Gastrocnemius medialis (tissue), 4 donors: ENCODE data around the gene KIAA0408. TPM values are rescaled to one million over a fixed set of nuclear protein-coding genes. Genes with fewer than 3 reads are reported as not detected.
A peak's percentile ranks its signal among the peaks of the same experiment; 100 is the strongest.
"Not testable (repeated sequence)": the region's sequence is repeated elsewhere in the genome, so short reads cannot be mapped to it uniquely, and the experiment has no call there.

Experiments
- ATAC-seq, 2 donors: fragments of 150-250 bp; one replicate each; pipeline ENCODE4 v1.9.1; 2016
- DNase-seq, 2 donors: peaks; one replicate each; pipeline ENCODE4 v3.0.0-alpha.2; 2019
- H3K27ac ChIP-seq, 4 donors: fragments of 200-600 bp; sonication (generic); 1 replicate in 1 of 4; 2 replicates in 3 of 4; pipeline ENCODE4 v1.5.1; 2016 to 2018; ENCODE audit warnings: mild to moderate bottlenecking in 2 of 4, moderate library complexity in 1 of 4
- H3K27me3 ChIP-seq, 3 donors: fragments of 200-600 bp; sonication (generic) in 2 of 3; 1 replicate in 1 of 3; 2 replicates in 2 of 3; pipeline versions ENCODE4 v1.5.1 to v1.6.0; 2016 to 2019; ENCODE audit warnings: mild to moderate bottlenecking in 1 of 3, moderate library complexity in 1 of 3
- H3K36me3 ChIP-seq, 2 donors: fragments of 200-600 bp; sonication (generic) in 1 of 2; one replicate each; pipeline ENCODE4 v1.5.1; 2017 to 2018
- H3K4me1 ChIP-seq, 2 donors: fragments of 200-600 bp; sonication (generic) in 1 of 2; one replicate each; pipeline ENCODE4 v1.5.1; 2016 to 2017; ENCODE audit warnings: mild to moderate bottlenecking in 2 of 2
- H3K4me3 ChIP-seq, 4 donors: fragments of 200-600 bp; sonication (generic) in 3 of 4; 1 replicate in 1 of 4; 2 replicates in 3 of 4; pipeline ENCODE4 v1.5.1; 2016 to 2019; ENCODE audit warnings: mild to moderate bottlenecking in 2 of 4
- H3K9me3 ChIP-seq, 3 donors: fragments of 200-600 bp; sonication (generic) in 2 of 3; 1 replicate in 1 of 3; 2 replicates in 2 of 3; pipeline ENCODE4 v1.5.1; 2016 to 2019
- CTCF ChIP-seq, 5 experiments: fragments of 450-650 bp in 3 of 5; fragments of 200-600 bp in 2 of 5; sonication (generic) in 2 of 5; IDR thresholded peaks in 4 of 5; conservative IDR thresholded peaks in 1 of 5; 1 replicate in 4 of 5; 2 replicates in 1 of 5; pipeline ENCODE4 v1.5.1; 2016 to 2019; ENCODE audit warnings: antibody characterized with exemption in 5 of 5, mild to moderate bottlenecking in 3 of 5, moderate library complexity in 3 of 5
- POLR2A ChIP-seq, 2 donors: fragments of 450-650 bp; IDR thresholded peaks; one replicate each; pipeline ENCODE4 v1.6.1; 2017; ENCODE audit warnings: antibody characterized with exemption in 2 of 2, mild to moderate bottlenecking in 2 of 2, moderate library complexity in 2 of 2
- in situ Hi-C, 4 donors: fragments of 200-750 bp; cut with MboI; loops; one replicate each; pipeline versions ENCODE4 v1.15.0 to v1.8.0; 2017; ENCODE audit warnings: low sequenced_read_pairs in 4 of 4
- intact Hi-C: fragments of 100-400 bp; cut with DNase I; formaldehyde crosslinking; loops from one replicate; pipeline ENCODE4 v1.15.1; 2023; ENCODE audit warnings: low total_unique reads
- total RNA-seq, 4 donors: library from RNA; depleted of rRNA; stranded (reverse); fragments of >200 nt; gene quantifications; one replicate each; pipeline versions ENCODE4 v1.1.0 to v1.2.3, GENCODE V29; 2016

The KIAA0408 gene
- total RNA-seq, 4 donors from 2014 or later = 34.0 to 57.4 (median 44.8) TPM

DNA sequence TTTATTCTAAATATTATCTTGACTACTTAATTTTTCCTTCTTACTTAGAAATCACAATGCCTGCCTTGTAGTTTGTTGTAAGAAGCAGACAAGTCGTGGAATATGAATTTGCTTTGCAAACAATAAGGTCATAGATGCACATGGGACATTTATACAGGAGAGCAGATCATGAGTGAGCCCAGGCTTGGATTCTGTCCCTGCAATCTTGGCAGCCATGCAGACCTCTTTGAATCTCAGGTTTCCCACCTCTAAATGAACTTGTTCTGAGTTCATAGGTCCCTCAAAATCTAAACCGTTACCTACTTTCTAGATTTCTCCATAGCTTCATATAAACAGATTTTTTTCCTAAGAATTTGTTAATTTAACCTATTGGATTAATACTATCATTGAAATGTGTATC, 19.5 kb downstream of the KIAA0408 start:
- no peaks in the 10 kb centered on the region for H3K9me3 ChIP-seq
- TF ChIP-seq CTCF (IDR thresholded peaks at IDR 0.05 in 4 of 5, conservative IDR thresholded peaks at IDR 0.05 in 1 of 5) (no peak), POLR2A (IDR thresholded peaks at IDR 0.05) (no peak)
- no peaks in the 10 kb centered on the region for H3K36me3 ChIP-seq
- H3K4me3 ChIP-seq = no peak overlapping the region
- ATAC-seq (peak; percentile 92 to 97), DNase-seq (peak; percentile 47 to 75)
- no peaks in the 10 kb centered on the region for H3K27me3 ChIP-seq
- intact Hi-C loops = no loop called here
- H3K4me1 ChIP-seq = peaks cover 11 to 24% of the 10 kb centered on the region in 2 donors
- in situ Hi-C loops = no loop called here
- peak overlapping the region in 3 of 4 donors; percentile 12 to 42 (median 34) for H3K27ac ChIP-seq

DNA sequence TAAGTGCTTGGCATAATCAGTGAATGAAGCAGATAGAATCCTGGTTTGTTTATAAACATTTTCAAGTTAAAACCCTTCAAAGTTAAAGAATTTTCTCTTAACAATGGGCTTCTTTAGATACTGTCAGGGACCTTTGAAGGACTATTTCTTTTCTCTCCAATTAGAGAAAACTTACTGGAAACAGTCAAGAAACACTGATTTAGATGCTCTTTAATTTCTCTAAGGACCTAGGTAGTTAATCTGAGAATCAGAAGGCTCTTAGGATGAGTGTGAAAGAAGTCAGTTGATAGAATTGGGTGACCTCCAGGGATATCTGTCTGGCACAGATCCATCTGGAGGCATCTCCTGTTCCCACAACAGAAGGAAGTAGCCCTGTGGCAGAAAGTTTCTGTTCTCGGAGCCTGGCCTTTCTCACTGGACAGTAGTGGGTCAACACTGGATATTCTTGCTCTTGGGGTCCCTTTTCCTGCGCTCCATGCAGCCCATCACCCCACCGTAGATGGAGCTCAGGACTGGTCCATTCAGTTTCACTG, 22.5 kb downstream of the KIAA0408 start:
- in situ Hi-C loops = no loop called here

GRCh38 chr6:127435626-127436220, 23.5 kb downstream of the KIAA0408 start:
- peaks cover 11 to 20% of the 10 kb centered on the region in 2 donors for H3K4me1 ChIP-seq
- no peaks in the 10 kb centered on the region for H3K36me3 ChIP-seq
- H3K27me3 ChIP-seq = no peaks in the 10 kb centered on the region
- TF ChIP-seq CTCF (IDR thresholded peaks at IDR 0.05 in 4 of 5, conservative IDR thresholded peaks at IDR 0.05 in 1 of 5) (no peak), POLR2A (IDR thresholded peaks at IDR 0.05) (no peak)
- in situ Hi-C loops (no loop called here), intact Hi-C loops (no loop called here)
- H3K27ac ChIP-seq = no peak overlapping the region
- no peak for DNase-seq
- H3K9me3 ChIP-seq = no peaks in the 10 kb centered on the region
- no peak overlapping the region for H3K4me3 ChIP-seq
- ATAC-seq = no peak

More for the DNA sequence above, 22.5 kb downstream of the KIAA0408 start:
- intact Hi-C loops = no loop called here
- DNase-seq (peak; percentile 10 to 45), ATAC-seq (peak; percentile 56 to 69)
- Histone ChIP-seq H3K4me1 (peaks cover 11 to 24% of the 10 kb centered on the region in 2 donors), H3K4me3 (no peak overlapping the region), H3K9me3 (no peaks in the 10 kb centered on the region), H3K27ac (no peak overlapping the region), H3K27me3 (no peaks in the 10 kb centered on the region), H3K36me3 (no peaks in the 10 kb centered on the region)
- TF ChIP-seq POLR2A (IDR thresholded peaks at IDR 0.05) = no peak
- TF ChIP-seq CTCF (IDR thresholded peaks at IDR 0.05 in 4 of 5, conservative IDR thresholded peaks at IDR 0.05 in 1 of 5) = no peak

- Histone ChIP-seq H3K36me3 (no peaks in the 10 kb centered on the region), H3K27me3 (no peaks in the 10 kb centered on the region), H3K9me3 (no peaks in the 10 kb centered on the region), H3K27ac (no peak overlapping the region), H3K4me3 (no peak overlapping the region), H3K4me1 (peaks cover 6 to 15% of the 10 kb centered on the region in 2 donors)
- TF ChIP-seq POLR2A (IDR thresholded peaks at IDR 0.05) (no peak), CTCF (IDR thresholded peaks at IDR 0.05 in 4 of 5, conservative IDR thresholded peaks at IDR 0.05 in 1 of 5) (no peak)
- in situ Hi-C loops = no loop called here
- intact Hi-C loops = no loop called here
- no peak for ATAC-seq
- DNase-seq = no peak
These were observed 24.5 kb downstream of the KIAA0408 start for GRCh38 chr6:127434651-127435050.

- H3K9me3 ChIP-seq, H3K36me3 ChIP-seq, H3K4me3 ChIP-seq, DNase-seq, H3K4me1 ChIP-seq, intact Hi-C loops, ATAC-seq, H3K27me3 ChIP-seq, in situ Hi-C loops, H3K27ac ChIP-seq: not testable (repeated sequence)
These were observed 30.6 kb downstream of the KIAA0408 start for GRCh38 chr6:127428562-127428961.
